Muscle layer of duodenum (tissue), 2 donors: ENCODE measurements around the gene SYCE3.

Experiments
- H3K27ac ChIP-seq: one replicate; pipeline ENCODE4 v1.7.0; 2013; ENCODE audit warnings: mild to moderate bottlenecking, low read length
- H3K27me3 ChIP-seq: one replicate; pipeline ENCODE4 v1.7.0; 2013; ENCODE audit warnings: low read depth, mild to moderate bottlenecking, control low read depth, low read length
- H3K36me3 ChIP-seq, 2 donors: one replicate each; pipeline ENCODE4 v1.7.0; 2013; ENCODE audit warnings: low read length in 2 of 2, control low read depth in 1 of 2, mild to moderate bottlenecking in 1 of 2; ENCODE audit not compliant: insufficient read depth in 2 of 2, control insufficient read depth in 1 of 2
- H3K4me1 ChIP-seq, 2 donors: one replicate each; pipeline ENCODE4 v1.7.0; 2013; ENCODE audit warnings: low read length in 2 of 2, mild to moderate bottlenecking in 2 of 2, control low read depth in 1 of 2, moderate library complexity in 1 of 2; ENCODE audit not compliant: insufficient read depth in 2 of 2, control insufficient read depth in 1 of 2
- H3K4me3 ChIP-seq, 2 donors: one replicate each; pipeline ENCODE4 v1.7.0; 2013; ENCODE audit warnings: low read length in 2 of 2, low read depth in 1 of 2, mild to moderate bottlenecking in 1 of 2
- H3K9me3 ChIP-seq, 2 donors: one replicate each; pipeline ENCODE4 v1.7.0; 2013; ENCODE audit warnings: low read length in 2 of 2, control low read depth in 1 of 2, mild to moderate bottlenecking in 1 of 2; ENCODE audit not compliant: control insufficient read depth in 1 of 2
- donor health status: healthy.

SYCE3 gene

GRCh38 chr22:50606165-50606945, 43.6 kb upstream of the SYCE3 start:
- Histone ChIP-seq H3K27me3 (peaks cover 17% of the 10 kb centered on the region), H3K4me3 (no peak overlapping the region), H3K27ac (no peak overlapping the region), H3K9me3 (no peaks in the 10 kb centered on the region), H3K36me3 (no peaks in the 10 kb centered on the region), H3K4me1 (no peaks in the 10 kb centered on the region)

GRCh38 chr22:50605613-50606074, 42.9 kb upstream of the SYCE3 start:
- no peaks in the 10 kb centered on the region for H3K9me3 ChIP-seq
- peaks cover 0 to 4% of the 10 kb centered on the region in 2 donors for H3K4me1 ChIP-seq
- no peak overlapping the region for H3K27ac ChIP-seq
- H3K27me3 ChIP-seq, result peaks cover 17% of the 10 kb centered on the region
- H3K4me3 ChIP-seq, result no peak overlapping the region
- H3K36me3 ChIP-seq, result no peaks in the 10 kb centered on the region

- Histone ChIP-seq H3K4me3 (no peak overlapping the region), H3K36me3 (no peaks in the 10 kb centered on the region), H3K4me1 (peaks cover 0 to 4% of the 10 kb centered on the region in 2 donors), H3K27me3 (peaks cover 17% of the 10 kb centered on the region), H3K9me3 (no peaks in the 10 kb centered on the region), H3K27ac (no peak overlapping the region)
Measured at GRCh38 chr22:50605002-50605612, 42.4 kb upstream of the SYCE3 start.

DNA sequence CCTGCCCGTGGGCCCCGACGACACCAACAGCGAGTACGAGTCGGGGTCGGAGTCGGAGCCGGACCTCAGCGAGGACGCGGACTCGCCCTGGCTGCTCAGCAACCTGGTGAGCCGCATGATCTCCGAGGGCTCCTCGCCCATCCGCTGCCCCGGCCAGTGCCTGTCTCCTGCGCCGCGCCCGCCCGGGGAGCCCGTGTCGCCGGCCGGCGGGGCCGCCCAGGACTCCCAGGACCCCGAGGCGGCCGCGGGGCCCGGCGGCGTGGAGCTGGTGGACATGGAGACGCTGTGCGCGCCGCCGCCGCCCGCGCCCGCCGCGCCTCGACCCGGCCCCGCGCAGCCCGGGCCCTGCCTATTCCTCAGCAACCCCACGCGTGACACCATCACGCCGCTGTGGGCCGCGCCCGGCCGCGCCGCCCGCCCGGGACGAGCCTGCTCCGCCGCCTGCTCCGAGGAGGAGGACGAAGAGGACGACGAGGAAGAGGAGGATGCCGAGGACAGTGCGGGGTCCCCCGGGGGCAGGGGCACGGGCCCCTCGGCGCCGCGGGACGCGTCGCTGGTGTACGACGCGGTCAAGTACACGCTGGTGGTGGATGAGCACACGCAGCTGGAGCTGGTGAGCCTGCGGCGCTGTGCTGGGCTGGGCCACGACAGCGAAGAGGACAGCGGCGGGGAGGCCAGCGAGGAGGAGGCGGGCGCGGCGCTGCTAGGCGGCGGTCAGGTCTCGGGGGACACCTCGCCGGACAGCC, 41.7 kb upstream of the SYCE3 start:
- peaks cover 21% of the 10 kb centered on the region for H3K27me3 ChIP-seq
- H3K4me1 ChIP-seq, result peaks cover 0 to 4% of the 10 kb centered on the region in 2 donors
- no peaks in the 10 kb centered on the region for H3K36me3 ChIP-seq
- no peak overlapping the region for H3K4me3 ChIP-seq
- no peaks in the 10 kb centered on the region for H3K9me3 ChIP-seq
- H3K27ac ChIP-seq, result no peak overlapping the region

DNA sequence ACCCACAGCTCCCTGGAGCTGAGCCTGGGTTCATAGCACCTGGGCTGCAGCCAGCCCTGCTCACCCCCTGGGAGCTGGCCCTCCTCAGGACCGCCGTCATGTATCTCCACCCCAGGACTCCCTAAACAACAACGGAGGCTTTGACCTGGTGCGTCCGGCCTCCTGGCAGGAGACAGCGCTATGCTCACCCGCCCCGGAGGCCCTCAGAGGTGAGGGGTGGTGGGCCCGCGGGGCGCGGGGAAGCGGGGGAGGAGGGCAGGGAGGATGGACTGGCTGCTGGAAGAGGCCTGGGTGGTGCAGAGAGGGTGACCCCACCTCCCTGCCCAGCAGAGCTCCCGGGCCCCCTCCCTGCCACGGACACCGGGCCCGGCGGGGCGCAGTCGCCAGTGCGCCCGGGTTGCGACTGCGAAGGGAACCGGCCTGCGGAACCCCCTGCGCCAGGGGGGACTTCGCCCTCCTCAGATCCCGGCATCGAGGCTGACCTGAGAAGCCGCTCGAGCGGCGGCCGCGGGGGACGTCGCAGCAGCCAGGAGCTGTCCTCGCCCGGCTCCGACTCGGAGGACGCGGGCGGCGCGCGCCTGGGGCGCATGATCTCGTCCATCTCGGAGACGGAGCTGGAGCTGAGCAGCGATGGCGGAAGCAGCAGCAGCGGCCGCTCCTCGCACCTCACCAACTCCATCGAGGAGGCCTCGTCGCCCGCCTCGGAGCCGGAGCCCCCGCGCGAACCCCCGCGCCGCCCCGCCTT, 41.0 kb upstream of the SYCE3 start:
- H3K4me1 ChIP-seq, result peaks cover 0 to 4% of the 10 kb centered on the region in 2 donors
- peaks cover 23% of the 10 kb centered on the region for H3K27me3 ChIP-seq
- H3K9me3 ChIP-seq, result no peaks in the 10 kb centered on the region
- H3K27ac ChIP-seq, result no peak overlapping the region
- no peaks in the 10 kb centered on the region for H3K36me3 ChIP-seq
- no peak overlapping the region for H3K4me3 ChIP-seq

DNA sequence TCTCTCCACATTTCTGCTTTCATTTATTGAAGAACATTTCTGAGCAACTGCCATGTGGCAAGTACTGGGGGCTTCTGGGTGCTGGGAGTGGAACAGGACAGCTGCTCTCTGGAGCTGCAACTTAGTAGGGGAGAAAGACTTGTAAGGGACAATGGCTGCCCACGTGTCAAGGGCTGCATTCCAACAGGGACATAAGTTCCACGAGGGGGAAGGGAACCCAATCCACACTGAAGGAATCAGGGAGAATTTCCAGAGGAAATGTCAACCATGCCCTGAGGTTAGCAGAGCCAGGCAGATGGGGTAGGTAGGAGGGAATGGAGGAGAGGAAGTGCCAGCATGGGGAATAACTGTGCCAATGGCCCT, 39.6 kb upstream of the SYCE3 start:
- H3K4me3 ChIP-seq, result no peak overlapping the region
- H3K4me1 ChIP-seq, result peaks cover 0 to 4% of the 10 kb centered on the region in 2 donors
- no peaks in the 10 kb centered on the region for H3K9me3 ChIP-seq
- H3K27me3 ChIP-seq, result peaks cover 28% of the 10 kb centered on the region
- H3K27ac ChIP-seq, result no peak overlapping the region
- H3K36me3 ChIP-seq, result peaks cover 0 to 1% of the 10 kb centered on the region in 2 donors

- peaks cover 28% of the 10 kb centered on the region for H3K27me3 ChIP-seq
- peaks cover 0 to 6% of the 10 kb centered on the region in 2 donors for H3K36me3 ChIP-seq
- no peaks in the 10 kb centered on the region for H3K9me3 ChIP-seq
- H3K4me1 ChIP-seq, result peaks cover 0 to 4% of the 10 kb centered on the region in 2 donors
- H3K4me3 ChIP-seq, result no peak overlapping the region
- no peak overlapping the region for H3K27ac ChIP-seq
Measured at GRCh38 chr22:50601669-50602337, 39.1 kb upstream of the SYCE3 start.

DNA sequence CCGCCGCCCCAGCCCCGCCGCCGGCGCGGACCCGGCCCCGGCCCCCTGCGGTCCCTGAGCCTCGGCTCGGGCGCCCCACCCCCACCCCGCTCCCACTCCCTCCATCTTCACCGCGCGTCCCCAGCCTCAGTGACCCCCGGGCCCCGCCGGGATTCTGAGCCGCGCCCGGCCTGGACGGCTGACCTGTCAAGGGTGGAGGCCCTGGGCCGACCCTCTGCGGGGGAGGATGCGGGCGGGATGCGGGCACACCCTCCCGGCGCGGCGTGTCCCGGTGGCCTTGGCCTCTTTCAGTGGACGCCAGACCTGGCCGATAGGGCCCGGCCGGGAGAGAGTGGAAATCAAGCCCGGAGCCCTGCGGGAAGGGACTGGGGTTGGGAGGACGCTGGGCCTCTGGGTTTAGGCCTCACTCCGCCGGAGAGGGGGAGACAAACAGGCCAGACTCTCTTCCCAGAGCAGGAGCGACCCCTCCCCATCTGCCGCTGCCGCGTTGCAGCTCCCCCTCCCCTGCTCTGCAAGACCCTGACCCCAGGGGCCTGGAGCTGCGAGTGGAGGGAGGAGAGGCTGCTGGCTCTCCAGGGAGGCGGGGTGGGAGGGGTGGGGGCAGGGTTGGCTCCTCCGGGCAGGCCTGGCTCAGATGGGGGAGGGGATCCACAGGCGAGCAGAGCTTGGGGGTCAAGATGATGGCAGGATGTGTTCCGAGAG, 38.4 kb upstream of the SYCE3 start:
- Histone ChIP-seq H3K27me3 (peaks cover 28% of the 10 kb centered on the region), H3K4me1 (peaks cover 0 to 4% of the 10 kb centered on the region in 2 donors), H3K9me3 (no peaks in the 10 kb centered on the region), H3K36me3 (peaks cover 0 to 7% of the 10 kb centered on the region in 2 donors), H3K4me3 (peak overlapping the region in 1 of 2 donors; percentile 56), H3K27ac (no peak overlapping the region)

DNA sequence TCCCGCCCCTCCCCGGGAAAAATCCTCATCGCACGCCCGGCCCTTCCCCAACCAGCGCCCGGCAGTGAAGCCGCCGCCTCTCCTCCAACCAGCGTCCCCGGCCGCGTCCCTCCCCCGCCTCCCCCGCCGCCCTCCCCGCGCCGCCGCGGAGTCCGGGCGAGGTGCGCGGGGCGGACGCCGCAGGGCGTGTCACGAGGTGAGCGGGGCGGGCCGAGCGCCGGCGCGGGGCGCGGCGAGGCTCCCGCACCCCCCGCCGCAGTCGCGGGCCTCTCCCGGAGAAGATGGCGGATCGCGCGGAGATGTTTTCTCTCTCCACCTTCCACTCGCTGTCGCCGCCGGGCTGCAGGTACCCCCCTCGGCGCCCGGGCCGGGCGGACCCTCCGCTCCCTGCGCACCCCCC, 37.8 kb upstream of the SYCE3 start, which contains the start of gene MAPK8IP2:
TSS of gene MAPK8IP2 (plus strand) at position 256 of the 400 bp plus-strand sequence. CDS start at position 282, 26 bp downstream.
- H3K36me3 ChIP-seq, result peaks cover 0 to 7% of the 10 kb centered on the region in 2 donors
- H3K4me3 ChIP-seq, result peak within 1 kb of the TSS in 1 of 2 donors; percentile 56
- no peak within 1 kb of the TSS for H3K27ac ChIP-seq
- H3K27me3 ChIP-seq, result peaks cover 28% of the 10 kb centered on the region
- peaks cover 0 to 4% of the 10 kb centered on the region in 2 donors for H3K4me1 ChIP-seq
- no peaks in the 10 kb centered on the region for H3K9me3 ChIP-seq
